CD4-positive, alpha-beta T cell treated with Interleukin-12 subunit alpha and Interleukin-12 subunit beta, for 1 hour (primary cell): ENCODE results near the gene GRIK4.

Source experiments
- DNase-seq: peaks from one replicate; pipeline ENCODE4 v3.0.0-alpha.2; 2020

GRIK4 gene

DNA sequence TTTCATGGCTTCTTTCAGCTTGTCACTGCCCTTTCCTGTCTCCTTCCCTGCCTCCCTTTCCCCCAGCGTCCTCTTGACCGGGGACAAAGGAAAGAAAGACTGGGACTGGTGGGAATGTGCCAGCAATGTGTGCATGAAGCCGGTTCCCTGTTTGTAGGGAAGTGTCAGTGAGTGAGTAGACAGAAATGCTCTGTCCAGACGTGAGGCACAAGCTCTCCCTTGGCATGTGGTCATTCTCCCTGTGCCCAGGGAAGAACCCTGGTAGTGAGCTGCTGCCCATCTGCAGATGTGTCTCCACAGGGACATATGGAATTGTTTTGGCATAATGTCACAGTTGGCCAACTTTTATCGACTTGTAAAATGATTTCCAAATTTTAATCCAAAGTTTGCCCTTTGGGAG lies 426.0 kb downstream of the GRIK4 start:
- DNase-seq: no peak

DNA sequence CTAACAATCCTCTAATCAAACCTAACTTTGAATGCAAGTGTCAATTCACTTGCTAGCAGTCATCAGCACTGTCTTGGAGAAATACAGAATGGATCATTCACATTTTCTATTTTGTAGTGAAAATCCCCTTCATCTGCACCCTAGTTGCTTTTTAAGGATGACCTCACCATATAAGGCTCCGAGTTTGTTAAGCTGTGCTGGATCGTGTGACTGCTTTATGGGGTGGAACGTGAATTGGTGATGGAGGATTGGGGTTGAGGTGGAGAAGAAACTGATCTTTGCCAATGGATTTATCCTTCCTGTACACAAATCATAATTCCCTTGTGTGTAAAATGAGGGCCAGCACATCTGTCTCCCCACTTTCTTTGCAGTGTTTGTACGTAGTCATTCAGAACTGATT lies 426.7 kb downstream of the GRIK4 start:
- no peak for DNase-seq

DNA sequence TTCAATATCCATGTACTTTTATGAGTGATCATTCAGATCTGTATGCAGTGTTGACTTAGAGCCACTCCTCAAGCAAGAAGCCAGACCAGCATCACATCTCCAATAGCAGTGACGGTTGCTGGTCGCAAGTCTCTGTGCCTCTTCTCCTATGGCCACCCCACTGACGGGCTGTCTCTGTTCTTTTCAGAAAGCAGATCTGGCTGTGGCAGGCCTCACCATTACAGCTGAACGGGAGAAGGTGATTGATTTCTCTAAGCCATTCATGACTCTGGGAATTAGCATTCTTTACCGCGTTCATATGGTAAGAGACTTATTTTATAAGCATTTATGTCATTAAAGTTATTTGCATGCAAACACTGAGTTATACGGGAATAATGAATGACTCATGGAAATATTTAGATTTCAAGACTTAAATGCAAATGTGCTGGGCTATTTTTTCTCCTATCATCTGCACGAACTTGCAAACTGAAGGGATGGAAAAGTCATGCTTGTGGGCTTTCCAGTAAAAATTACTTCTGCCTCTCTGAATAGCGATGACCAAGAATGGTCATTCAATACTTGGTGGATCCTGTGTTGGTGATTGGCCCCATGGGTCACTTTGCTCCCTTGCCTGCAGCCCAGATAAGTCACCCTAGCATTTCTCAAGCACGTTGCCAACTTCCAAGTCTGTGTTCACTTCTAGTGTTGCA lies 428.8 kb downstream of the GRIK4 start:
- no peak for DNase-seq

DNA sequence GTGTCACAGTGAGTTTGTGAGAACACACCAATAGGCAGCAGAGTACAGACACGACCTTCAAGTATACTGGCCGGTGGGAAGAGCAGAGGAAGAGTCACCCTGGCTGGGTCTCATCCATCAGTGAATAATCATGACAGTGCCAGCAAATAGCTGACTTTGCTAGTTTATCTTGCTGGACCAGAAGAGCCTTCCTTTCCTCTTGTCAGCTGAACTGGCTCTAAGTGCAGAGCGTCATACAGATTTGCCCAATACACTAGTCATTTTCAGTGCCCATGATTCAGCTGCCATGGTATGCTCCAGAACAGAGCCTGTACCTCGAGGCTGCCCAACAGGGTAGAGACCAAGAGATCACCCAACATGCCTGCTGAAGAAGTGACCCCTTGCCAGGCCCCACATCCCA lies 429.5 kb downstream of the GRIK4 start:
- no peak for DNase-seq

DNA sequence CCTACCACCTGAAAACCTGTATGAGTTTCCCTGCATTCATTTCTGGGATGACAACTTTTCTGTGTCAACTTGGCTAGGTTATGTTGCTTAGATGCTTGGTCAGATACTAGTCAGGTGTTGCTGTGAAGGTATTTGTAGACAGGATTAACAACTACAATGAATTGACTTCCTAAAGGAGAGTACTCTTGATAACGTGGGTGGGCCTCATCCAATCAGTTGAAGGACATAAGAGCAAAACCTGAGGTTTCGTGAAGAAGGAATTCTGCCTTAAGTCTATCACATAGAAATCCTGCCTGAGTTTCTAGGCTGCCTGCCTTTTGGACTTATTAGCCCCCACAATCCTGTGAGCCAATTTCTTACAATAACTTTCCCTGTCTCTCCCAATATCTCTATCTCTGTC lies 431.2 kb downstream of the GRIK4 start:
- DNase-seq: no peak

DNA sequence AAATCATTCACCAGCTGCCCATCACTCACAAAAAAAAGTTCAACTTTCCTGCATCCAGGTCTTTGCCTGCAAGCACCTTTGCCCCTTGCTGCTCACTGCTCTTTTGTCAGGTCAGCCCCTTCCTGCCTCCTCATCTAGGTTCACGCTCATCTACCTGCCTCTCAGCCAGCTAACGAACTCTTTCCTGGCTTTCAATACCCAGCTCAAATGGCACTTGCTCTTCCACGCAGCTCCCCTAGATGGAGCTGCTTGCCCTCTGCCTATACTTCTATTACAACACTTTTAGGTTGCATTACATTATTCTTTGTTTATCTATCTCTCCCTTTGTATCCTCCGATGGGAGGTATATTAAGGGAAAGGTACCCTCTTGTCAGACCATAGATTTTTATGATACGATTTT lies 433.5 kb downstream of the GRIK4 start:
- no peak for DNase-seq

DNA sequence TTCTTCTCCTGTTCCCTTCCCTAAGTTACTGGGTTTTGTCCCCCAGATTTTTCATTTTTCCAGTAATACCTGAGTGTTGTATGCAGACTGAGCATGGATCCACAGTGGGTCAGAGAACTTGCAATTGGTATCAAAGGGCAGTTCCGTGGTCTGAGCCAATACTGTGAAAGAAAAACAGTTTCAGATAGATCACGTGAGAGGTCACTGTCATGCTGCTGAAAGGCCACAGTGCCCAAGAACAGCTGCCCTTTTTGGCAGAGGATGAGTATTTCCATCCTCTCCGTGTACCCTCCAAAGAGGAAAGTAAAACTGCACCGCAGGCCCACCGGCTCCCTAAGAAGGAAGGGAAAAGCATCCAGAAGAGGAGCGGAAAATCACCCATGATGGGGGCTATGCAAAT lies 439.3 kb downstream of the GRIK4 start:
- no peak for DNase-seq

DNA sequence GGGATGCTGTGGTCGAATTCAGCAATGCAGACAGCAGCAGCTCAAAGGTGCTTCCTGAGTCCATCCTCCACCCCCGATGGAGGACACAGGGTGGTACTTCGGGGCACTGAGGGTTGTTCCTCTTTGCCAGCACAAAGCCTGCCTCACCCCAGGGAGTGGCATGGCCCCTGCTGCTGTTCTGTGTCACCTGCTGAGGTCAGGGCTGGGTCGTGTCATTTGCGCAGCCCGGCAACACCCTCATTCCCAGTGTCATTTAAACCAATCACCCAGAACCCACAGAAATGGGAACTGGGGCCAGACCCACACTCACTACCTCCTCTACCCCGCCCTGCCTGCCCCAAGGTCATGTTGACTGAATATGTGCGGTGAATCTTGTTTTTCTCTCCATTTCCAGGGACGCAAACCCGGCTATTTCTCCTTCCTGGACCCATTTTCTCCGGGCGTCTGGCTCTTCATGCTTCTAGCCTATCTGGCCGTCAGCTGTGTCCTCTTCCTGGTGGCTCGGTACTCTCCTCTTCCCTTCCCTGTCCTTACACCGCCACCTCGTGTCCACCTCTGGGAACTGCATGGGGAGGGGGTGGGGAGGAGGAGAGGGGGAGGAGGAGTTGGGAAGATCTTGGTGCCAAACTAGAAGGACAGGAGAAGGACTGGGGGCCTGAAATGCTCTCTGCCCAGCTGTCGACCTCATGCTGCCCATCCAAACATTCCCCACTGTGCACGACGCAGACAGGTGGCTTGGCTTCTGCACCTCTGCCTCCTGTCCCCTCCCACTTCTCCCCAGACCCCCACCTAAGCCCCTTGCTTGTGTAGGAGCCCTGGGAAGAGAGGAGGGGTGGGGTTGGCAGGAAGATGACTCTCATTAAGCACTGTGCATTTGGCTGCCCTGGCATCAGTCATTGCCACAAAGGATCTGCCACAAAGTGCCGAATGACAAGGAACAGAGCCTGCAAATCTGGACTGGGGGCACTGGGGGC lies 441.2 kb downstream of the GRIK4 start:
- peak; percentile 49 for DNase-seq

DNA sequence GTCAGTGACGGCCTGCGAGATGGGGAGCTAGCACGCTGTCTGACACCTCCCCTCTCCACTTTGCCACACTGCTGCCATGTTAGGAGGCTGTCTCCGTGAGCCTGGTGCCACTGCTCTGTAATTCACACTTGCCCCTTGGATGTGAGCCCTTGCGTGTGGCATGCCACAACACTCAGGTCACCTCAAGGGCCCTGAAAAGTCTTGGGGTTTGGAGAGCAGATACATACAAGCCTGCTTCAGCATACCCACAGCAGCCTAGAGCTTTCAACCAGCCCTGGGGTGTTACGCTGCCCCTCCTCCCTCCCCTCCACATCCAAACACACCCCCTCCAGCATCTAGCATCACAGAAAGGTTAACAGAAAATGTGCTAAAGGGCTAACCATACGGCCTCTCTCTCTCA lies 442.8 kb downstream of the GRIK4 start:
- DNase-seq: no peak

DNA sequence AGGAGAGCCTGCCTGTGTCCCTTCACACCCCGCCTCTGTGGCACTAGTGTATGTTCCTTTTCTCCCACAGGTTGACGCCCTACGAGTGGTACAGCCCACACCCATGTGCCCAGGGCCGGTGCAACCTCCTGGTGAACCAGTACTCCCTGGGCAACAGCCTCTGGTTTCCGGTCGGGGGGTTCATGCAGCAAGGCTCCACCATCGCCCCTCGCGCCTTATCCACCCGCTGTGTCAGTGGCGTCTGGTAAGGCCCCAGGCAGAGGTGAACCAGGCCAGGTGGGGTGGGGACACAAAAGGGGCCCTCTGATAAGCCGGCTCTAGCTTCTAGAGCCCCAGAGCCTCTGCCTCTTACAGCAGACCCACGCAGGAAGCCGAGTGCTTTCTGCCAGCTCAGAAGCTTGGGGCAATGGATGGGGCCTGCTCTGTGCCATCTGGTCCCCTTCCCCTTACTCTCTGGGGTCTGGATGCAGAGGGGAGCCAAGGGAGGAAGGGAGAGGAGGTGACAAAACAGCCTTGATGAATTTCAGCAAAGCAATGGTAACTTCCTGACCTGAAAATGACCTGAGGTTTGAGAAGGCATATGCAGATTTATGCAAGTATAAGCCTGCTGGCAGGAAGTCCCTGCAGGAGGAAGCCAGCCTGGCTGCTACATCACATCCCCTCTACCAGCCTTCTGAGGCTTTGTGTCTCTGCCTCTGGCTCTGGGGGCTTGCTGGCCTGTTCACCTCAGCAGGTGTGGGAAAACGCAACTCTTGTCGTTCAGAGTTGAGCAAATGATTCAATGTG lies 445.4 kb downstream of the GRIK4 start:
- DNase-seq: peak; percentile 4

DNA sequence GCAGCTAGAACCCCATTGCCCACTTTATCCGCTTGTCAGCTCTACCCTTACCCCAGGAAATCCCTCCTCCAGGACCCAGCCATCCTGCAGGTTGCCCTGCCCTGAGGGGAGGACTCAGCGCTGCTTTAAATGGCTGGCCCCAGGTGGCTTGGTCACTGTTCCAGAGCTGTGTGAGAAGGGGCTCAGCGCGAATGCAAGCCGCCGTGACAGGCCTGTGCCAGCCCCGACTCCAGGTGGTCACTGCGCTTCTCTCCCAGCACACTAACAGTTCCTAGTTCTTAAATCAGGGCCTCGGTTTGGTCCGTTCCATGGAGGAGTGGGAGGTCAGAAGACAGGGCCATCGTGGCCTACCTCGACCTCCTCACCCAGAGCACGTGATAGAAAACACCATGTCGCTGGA lies 446.6 kb downstream of the GRIK4 start:
- DNase-seq: no peak

DNA sequence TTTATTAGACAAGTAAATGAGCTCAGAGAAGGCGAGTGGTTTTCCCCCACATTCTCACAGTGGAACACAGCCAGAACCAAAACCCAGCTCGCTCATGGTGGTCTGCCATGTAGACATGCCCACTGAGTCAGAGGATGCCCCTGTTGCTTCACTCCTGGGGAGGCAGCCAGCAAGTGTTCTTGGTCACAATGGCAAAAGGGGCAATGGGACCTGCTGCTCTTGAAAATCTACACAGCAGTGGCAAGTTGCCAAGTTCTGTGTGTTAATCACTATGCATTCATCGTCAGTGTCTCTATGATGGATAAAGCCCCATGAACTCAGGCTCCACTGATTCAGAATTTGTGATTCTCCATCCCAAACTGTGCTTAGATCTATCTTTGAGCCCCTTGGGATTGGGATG lies 447.6 kb downstream of the GRIK4 start:
- DNase-seq: no peak

DNA sequence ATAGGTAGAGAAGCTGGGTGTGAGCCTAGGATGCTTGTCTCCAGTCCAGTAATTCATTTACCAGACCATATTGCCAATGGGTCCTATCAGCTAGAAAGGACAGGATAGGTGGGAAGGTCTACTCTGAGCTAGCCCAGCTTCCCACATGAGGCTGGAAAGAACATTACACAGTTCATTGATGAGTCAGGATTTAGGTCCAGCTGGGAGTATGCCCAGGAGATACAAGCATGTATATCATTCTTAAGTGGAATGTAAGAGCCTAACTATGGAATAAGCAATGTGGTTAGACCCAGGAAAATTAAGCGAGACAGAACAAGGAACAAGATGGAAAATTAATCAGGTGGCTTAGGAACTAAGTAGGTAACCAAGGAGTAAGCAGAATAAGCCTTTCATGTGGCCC lies 453.3 kb downstream of the GRIK4 start:
- no peak for DNase-seq

DNA sequence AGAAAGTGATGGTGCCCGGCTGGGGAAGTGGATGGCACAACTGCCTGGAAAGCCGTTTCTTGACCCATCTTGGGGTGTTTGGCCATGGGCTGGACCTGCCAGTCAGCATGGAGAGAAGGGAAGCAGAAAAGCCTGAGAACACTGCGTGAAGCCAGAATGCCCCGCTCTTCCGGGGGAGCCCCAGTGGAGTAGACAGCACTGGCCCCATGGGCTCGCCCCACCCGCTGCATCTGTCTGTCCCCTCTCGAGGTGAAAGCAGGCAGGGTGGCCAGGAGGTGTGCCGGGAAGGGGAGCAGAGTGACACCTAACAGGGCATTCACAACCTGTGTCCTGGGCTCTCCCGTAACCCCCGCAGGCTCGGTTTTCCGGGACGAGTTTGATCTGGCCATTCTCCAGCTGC lies 455.3 kb downstream of the GRIK4 start:
- DNase-seq: no peak

DNA sequence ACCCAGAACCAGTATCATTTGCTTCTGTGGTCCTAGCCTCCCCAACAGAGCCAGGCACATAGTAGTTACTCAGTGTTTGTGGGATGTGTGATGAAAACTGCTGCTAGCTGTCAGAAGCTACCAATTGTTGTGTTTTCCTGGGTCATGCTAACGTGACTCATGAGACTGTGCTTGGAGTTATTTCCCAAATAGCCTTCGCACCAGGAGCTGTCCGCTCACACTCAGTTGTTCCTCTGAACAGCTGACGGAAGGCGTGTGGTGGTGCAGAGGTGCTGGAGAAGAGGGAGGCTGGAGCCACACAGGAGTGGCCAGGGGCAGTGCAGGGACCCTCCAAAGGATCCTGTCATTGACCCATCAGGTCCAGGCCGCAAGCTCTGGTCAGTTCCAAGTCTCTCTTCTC lies 458.4 kb downstream of the GRIK4 start:
- no peak for DNase-seq

DNA sequence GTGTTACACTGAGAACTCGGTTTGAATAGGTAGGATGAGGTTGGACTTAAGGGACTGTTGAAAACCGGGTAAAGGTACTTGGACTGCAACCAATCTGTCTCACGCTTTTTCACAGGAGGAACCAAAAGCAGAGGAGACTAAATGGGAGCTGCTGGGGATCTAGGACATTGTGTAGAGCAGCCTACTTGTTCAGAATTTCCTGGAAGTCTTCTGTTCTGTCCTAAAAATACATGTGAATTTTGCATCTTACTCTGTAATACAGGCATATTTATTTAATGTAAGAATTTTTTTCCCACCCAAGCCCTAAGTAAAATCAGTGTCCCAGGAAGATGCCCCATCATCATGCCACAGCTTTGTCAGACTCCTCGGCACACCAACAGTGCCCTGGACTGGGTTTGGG lies 460.3 kb downstream of the GRIK4 start:
- no peak for DNase-seq

DNA sequence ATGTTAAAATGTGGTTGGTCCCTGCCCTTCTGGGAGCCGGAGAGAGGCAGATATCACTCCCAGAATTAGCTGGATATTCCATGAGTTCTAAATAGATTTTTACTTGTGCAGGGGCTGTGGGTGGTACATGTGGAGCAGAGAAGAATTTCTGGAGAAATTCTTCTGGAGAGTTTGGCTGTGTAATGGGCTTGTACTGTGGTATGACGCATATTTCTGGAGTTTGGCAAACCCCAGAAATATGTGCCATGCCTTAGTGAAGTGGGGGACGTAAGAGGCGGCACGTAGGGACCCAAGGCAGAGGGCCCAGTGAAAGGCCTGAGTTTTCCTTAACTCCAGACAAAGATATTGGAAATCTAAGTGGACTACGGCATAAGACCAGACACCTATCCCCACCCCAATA lies 461.1 kb downstream of the GRIK4 start:
- DNase-seq: no peak

DNA sequence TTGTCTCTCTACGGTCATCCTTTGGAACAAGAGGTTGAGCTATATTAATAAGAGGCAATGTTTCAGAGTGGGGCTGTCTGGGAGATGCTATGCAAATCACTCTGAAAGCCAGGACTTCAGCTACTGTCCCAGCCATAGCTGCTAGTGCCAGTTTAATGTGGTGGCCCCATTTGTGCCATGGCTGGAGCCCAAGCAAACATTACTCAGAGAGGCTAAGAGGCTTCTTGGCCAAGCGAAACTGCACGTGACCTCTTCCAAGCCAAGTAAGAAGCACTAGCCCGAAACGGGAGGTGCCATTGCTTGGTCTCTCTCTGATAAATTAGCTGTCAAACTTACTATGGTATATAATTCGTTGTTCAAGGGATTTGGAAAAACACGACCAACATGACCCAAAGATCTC lies 462.0 kb downstream of the GRIK4 start:
- DNase-seq: no peak

DNA sequence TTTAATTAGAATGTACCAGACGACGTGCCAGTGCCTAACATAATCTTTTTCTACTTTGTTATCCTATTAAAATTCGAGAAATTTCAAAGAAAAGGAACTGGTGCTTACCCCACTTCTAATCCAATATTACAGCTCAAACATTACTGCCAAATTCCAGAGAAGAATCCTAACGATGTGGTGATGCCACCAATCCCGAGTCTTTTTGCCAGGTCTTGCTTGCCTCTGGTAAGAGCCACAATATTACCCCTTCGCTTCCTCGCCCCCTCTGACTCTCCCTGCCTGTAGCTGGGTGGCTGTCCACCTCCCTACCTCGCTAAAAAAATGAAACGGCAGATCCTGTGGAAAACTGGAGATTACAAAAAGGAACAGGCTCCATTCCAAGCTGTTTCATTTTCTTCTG lies 462.9 kb downstream of the GRIK4 start:
- no peak for DNase-seq

DNA sequence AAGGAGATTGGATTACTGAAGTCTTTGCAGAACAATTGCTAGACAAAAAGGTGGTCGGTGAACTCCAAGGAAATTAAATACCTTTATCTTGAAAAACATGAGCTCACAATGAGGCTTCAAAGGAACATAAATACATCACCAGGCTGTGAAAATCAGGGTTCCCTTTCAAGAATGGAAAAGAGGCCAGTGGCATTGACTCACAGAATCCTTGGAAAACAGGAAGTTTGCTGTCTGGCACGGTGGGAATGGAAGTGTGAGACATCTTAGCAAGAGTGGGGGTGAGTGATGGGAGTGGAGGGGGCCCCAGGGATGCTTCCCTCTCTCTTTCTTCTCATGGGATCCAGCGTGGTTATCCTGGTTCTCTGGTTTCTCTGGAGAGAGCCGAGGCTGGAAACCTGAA lies 463.4 kb downstream of the GRIK4 start:
- DNase-seq: no peak

DNA sequence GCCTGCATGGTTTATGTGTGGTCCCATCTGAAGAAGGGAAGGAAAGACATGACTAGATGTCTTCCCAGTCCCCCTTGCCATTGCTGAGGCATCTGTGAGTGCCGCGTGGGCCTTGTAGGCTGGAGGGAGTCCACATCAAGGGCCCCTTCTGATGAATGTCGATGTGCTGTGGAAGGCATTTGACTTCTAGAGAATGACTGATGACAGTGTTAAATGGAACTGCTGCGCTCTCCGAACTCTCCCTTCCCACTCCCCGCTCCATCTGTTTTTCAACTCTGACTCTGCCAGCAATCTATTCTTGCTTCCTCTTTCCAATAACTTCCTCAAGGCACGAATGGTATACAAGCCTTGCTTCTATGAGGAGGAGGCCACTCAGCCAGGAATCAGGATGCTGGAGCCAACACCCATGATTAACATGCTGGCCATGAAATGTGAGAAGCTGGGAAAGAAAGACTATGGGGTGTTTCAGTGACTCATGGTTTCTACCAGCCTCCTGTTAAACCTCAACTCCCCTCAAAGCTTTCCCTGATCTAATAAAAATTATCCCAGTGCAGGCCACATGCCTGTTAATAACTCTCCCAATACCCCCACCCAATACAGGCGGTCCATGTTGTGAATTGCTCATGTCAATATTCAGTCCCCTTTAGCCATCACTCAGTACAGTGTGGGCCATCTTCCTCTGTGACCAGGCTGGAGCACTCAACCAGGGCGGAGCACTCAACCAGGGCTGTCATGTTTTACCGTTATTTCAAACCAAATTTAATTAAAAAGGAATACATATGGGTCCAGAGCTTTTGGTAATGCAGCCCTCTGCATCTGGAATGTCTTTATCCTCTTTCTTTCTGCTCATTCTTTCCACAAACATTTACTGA lies 466.0 kb downstream of the GRIK4 start:
- DNase-seq: no peak

DNA sequence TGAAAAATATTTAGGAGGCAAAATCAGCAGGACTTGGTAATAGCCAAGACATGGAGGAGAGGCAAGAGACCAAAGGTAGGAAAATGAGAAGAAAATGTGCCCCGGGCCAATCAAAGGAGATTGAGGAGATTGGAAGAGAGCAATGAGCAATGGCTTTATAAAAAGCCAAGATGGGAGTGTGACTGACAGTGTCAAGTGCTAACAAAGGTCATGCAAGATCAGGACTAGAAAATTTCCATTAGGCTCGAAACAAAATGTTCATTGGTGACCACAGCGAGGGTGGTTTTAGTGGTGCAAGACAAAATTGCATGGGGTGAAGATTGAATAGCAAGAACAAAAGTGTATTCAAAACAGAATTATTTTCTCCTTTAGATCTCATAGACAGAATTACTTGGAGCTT lies 467.2 kb downstream of the GRIK4 start:
- DNase-seq: no peak
